Loucy (cell line): ENCODE measurements around the gene C12orf57.

ENCODE experiments used
- EZH2phosphoT487 ChIP-seq: fragments of 200-600 bp; IDR thresholded peaks from 2 replicates; pipeline ENCODE4 v1.6.1; 2018; ENCODE audit warnings: antibody characterized with exemption, mild to moderate bottlenecking, moderate library complexity, borderline replicate concordance
- TF ChIP-seq, protein P1 (sequence below): fragments of 200-600 bp; sonication (generic); conservative IDR thresholded peaks from 2 replicates; pipeline ENCODE4 v1.5.1; 2014; ENCODE audit warnings: mild to moderate bottlenecking, antibody characterized with exemption, low read length

DNA sequence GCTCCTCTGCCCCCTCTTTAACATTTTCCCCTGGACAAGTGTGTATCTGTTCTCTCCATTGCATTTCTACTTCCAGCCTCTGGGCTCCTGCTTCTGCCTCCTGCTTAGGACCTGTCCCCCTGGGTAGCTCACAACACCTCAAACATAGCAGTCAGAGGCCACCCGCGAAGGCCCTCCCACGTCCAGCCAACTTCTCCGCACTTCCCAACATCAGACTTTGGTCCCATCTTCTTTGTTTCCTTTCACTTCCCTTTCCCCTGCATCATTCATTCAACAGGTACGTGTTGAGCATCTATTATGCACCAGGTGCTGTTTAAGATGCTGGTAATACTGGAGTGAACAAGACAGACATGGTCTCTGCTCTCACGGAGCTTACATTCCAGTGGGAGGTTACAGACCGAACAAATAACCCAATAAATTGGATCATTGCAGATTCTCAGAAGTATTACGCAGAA, 3.1 kb downstream of the C12orf57 start:
- TF ChIP-seq EZH2phosphoT487, result no peak
- TF ChIP-seq, protein P1, sequence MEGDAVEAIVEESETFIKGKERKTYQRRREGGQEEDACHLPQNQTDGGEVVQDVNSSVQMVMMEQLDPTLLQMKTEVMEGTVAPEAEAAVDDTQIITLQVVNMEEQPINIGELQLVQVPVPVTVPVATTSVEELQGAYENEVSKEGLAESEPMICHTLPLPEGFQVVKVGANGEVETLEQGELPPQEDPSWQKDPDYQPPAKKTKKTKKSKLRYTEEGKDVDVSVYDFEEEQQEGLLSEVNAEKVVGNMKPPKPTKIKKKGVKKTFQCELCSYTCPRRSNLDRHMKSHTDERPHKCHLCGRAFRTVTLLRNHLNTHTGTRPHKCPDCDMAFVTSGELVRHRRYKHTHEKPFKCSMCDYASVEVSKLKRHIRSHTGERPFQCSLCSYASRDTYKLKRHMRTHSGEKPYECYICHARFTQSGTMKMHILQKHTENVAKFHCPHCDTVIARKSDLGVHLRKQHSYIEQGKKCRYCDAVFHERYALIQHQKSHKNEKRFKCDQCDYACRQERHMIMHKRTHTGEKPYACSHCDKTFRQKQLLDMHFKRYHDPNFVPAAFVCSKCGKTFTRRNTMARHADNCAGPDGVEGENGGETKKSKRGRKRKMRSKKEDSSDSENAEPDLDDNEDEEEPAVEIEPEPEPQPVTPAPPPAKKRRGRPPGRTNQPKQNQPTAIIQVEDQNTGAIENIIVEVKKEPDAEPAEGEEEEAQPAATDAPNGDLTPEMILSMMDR, result no peak
